ENCODE data around the gene ADGRB2.

The ADGRB2 gene

GRCh38 chr1:31725777-31726535 lies 38.2 kb downstream of the ADGRB2 start:
- Histone ChIP-seq H3K4me3 (ENCODE audit: insufficient read depth in 1 of 2, low read depth in 1 of 2, low read length in 2 of 2) (no peak overlapping the region), H2AK5ac (ENCODE audit: low read length, severe bottlenecking) (no peak overlapping the region), H3K4ac (ENCODE audit: low read depth in 1 of 2, low read length in 2 of 2) (no peak overlapping the region), H3K9me3 (ENCODE audit: control insufficient read depth, low read length) (no peaks in the 10 kb centered on the region), H3K79me1 (replicated peaks; ENCODE audit: low read length, poor library complexity, severe bottlenecking) (no peaks in the 10 kb centered on the region), H3K18ac (ENCODE audit: low read depth in 1 of 2, low read length in 2 of 2) (no peak overlapping the region), H3K36me3 (ENCODE audit: control insufficient read depth in 1 of 2, insufficient read depth in 2 of 2, low read depth in 1 of 2, low read length in 2 of 2) (peaks cover 8 to 11% of the 10 kb centered on the region in 2 experiments), H4K8ac (ENCODE audit: low read length) (no peak overlapping the region), H2BK120ac (ENCODE audit: low read depth, low read length) (no peak overlapping the region), H2AFZ (ENCODE audit: low read depth, low read length) (no peak overlapping the region), H3K27me3 (ENCODE audit: control insufficient read depth in 1 of 2, insufficient read depth in 1 of 2, low read length in 2 of 2) (peaks cover 13 to 14% of the 10 kb centered on the region in 2 experiments), H3K9ac (ENCODE audit: low read length) (no peak overlapping the region), H2BK5ac (ENCODE audit: low read depth, low read length, poor library complexity, severe bottlenecking) (no peak overlapping the region), H2BK15ac (ENCODE audit: low read depth, poor library complexity, severe bottlenecking) (no peak overlapping the region), H3K14ac (ENCODE audit: low read length in 2 of 2) (no peak overlapping the region), H3K27ac (ENCODE audit: low read length, poor library complexity, severe bottlenecking) (no peak overlapping the region), H4K91ac (ENCODE audit: low read length) (no peak overlapping the region), H3K4me1 (ENCODE audit: control insufficient read depth, insufficient read depth, low read depth, low read length) (peaks cover 9% of the 10 kb centered on the region), H3K4me2 (ENCODE audit: low read length, poor library complexity, severe bottlenecking) (no peak overlapping the region), H2BK12ac (ENCODE audit: low read length in 2 of 2) (no peak overlapping the region), H3K23ac (ENCODE audit: low read length in 2 of 2) (no peak overlapping the region)
- WGBS, result 82% methylated on average over 11 of the region's 12 CpGs
- no peak for DNase-seq

GRCh38 chr1:31725134-31725533 lies 39.0 kb downstream of the ADGRB2 start:
- Histone ChIP-seq H3K27me3 (ENCODE audit: control insufficient read depth in 1 of 2, insufficient read depth in 1 of 2, low read length in 2 of 2) (peaks cover 21 to 22% of the 10 kb centered on the region in 2 experiments), H2BK5ac (ENCODE audit: low read depth, low read length, poor library complexity, severe bottlenecking) (no peak overlapping the region), H3K4me1 (ENCODE audit: control insufficient read depth, insufficient read depth, low read depth, low read length) (peaks cover 9% of the 10 kb centered on the region), H3K14ac (ENCODE audit: low read length in 2 of 2) (no peak overlapping the region), H2BK12ac (ENCODE audit: low read length in 2 of 2) (no peak overlapping the region), H3K18ac (ENCODE audit: low read depth in 1 of 2, low read length in 2 of 2) (no peak overlapping the region), H3K4me2 (ENCODE audit: low read length, poor library complexity, severe bottlenecking) (no peak overlapping the region), H4K8ac (ENCODE audit: low read length) (no peak overlapping the region), H2BK120ac (ENCODE audit: low read depth, low read length) (no peak overlapping the region), H3K9ac (ENCODE audit: low read length) (no peak overlapping the region), H2AK5ac (ENCODE audit: low read length, severe bottlenecking) (no peak overlapping the region), H3K4me3 (ENCODE audit: insufficient read depth in 1 of 2, low read depth in 1 of 2, low read length in 2 of 2) (no peak overlapping the region), H3K9me3 (ENCODE audit: control insufficient read depth, low read length) (no peaks in the 10 kb centered on the region), H3K36me3 (ENCODE audit: control insufficient read depth in 1 of 2, insufficient read depth in 2 of 2, low read depth in 1 of 2, low read length in 2 of 2) (peaks cover 3 to 6% of the 10 kb centered on the region in 2 experiments), H3K4ac (ENCODE audit: low read depth in 1 of 2, low read length in 2 of 2) (no peak overlapping the region), H2AFZ (ENCODE audit: low read depth, low read length) (no peak overlapping the region), H3K23ac (ENCODE audit: low read length in 2 of 2) (no peak overlapping the region), H3K27ac (ENCODE audit: low read length, poor library complexity, severe bottlenecking) (no peak overlapping the region), H2BK15ac (ENCODE audit: low read depth, poor library complexity, severe bottlenecking) (no peak overlapping the region), H4K91ac (ENCODE audit: low read length) (no peak overlapping the region), H3K79me1 (replicated peaks; ENCODE audit: low read length, poor library complexity, severe bottlenecking) (no peaks in the 10 kb centered on the region)
- WGBS, result 82% methylated on average over 10 of the region's 10 CpGs
- DNase-seq, result no peak

GRCh38 chr1:31723828-31724359 lies 40.2 kb downstream of the ADGRB2 start:
- Histone ChIP-seq H3K4me3 (ENCODE audit: insufficient read depth in 1 of 2, low read depth in 1 of 2, low read length in 2 of 2) (no peak overlapping the region), H2BK15ac (ENCODE audit: low read depth, poor library complexity, severe bottlenecking) (no peak overlapping the region), H2BK5ac (ENCODE audit: low read depth, low read length, poor library complexity, severe bottlenecking) (no peak overlapping the region), H3K27ac (ENCODE audit: low read length, poor library complexity, severe bottlenecking) (no peak overlapping the region), H3K4ac (ENCODE audit: low read depth in 1 of 2, low read length in 2 of 2) (no peak overlapping the region), H3K36me3 (ENCODE audit: control insufficient read depth in 1 of 2, insufficient read depth in 2 of 2, low read depth in 1 of 2, low read length in 2 of 2) (no peaks in the 10 kb centered on the region), H3K4me2 (ENCODE audit: low read length, poor library complexity, severe bottlenecking) (no peak overlapping the region), H2BK120ac (ENCODE audit: low read depth, low read length) (no peak overlapping the region), H4K91ac (ENCODE audit: low read length) (no peak overlapping the region), H3K27me3 (ENCODE audit: control insufficient read depth in 1 of 2, insufficient read depth in 1 of 2, low read length in 2 of 2) (peaks cover 28 to 31% of the 10 kb centered on the region in 2 experiments), H3K9me3 (ENCODE audit: control insufficient read depth, low read length) (no peaks in the 10 kb centered on the region), H3K4me1 (ENCODE audit: control insufficient read depth, insufficient read depth, low read depth, low read length) (peaks cover 9% of the 10 kb centered on the region), H2AK5ac (ENCODE audit: low read length, severe bottlenecking) (no peak overlapping the region), H3K79me1 (replicated peaks; ENCODE audit: low read length, poor library complexity, severe bottlenecking) (no peaks in the 10 kb centered on the region), H3K23ac (ENCODE audit: low read length in 2 of 2) (no peak overlapping the region), H4K8ac (ENCODE audit: low read length) (no peak overlapping the region), H3K18ac (ENCODE audit: low read depth in 1 of 2, low read length in 2 of 2) (no peak overlapping the region), H2AFZ (ENCODE audit: low read depth, low read length) (no peak overlapping the region), H2BK12ac (ENCODE audit: low read length in 2 of 2) (no peak overlapping the region), H3K14ac (ENCODE audit: low read length in 2 of 2) (no peak overlapping the region), H3K9ac (ENCODE audit: low read length) (no peak overlapping the region)
- 67% methylated on average over 5 of the region's 5 CpGs for WGBS
- peak; percentile 78 for DNase-seq

GRCh38 chr1:31718327-31718897 lies 45.7 kb downstream of the ADGRB2 start:
- Histone ChIP-seq H2AFZ (ENCODE audit: low read depth, low read length) (no peak overlapping the region), H2AK5ac (ENCODE audit: low read length, severe bottlenecking) (no peak overlapping the region), H2BK15ac (ENCODE audit: low read depth, poor library complexity, severe bottlenecking) (no peak overlapping the region), H3K4ac (ENCODE audit: low read depth in 1 of 2, low read length in 2 of 2) (no peak overlapping the region), H4K91ac (ENCODE audit: low read length) (no peak overlapping the region), H2BK120ac (ENCODE audit: low read depth, low read length) (no peak overlapping the region), H3K36me3 (ENCODE audit: control insufficient read depth in 1 of 2, insufficient read depth in 2 of 2, low read depth in 1 of 2, low read length in 2 of 2) (no peaks in the 10 kb centered on the region), H3K9ac (ENCODE audit: low read length) (no peak overlapping the region), H3K18ac (ENCODE audit: low read depth in 1 of 2, low read length in 2 of 2) (no peak overlapping the region), H2BK12ac (ENCODE audit: low read length in 2 of 2) (no peak overlapping the region), H2BK5ac (ENCODE audit: low read depth, low read length, poor library complexity, severe bottlenecking) (no peak overlapping the region), H3K4me3 (ENCODE audit: insufficient read depth in 1 of 2, low read depth in 1 of 2, low read length in 2 of 2) (no peak overlapping the region), H3K4me1 (ENCODE audit: control insufficient read depth, insufficient read depth, low read depth, low read length) (peaks cover 16% of the 10 kb centered on the region), H3K9me3 (ENCODE audit: control insufficient read depth, low read length) (no peaks in the 10 kb centered on the region), H3K79me1 (replicated peaks; ENCODE audit: low read length, poor library complexity, severe bottlenecking) (no peaks in the 10 kb centered on the region), H3K23ac (ENCODE audit: low read length in 2 of 2) (no peak overlapping the region), H3K27ac (ENCODE audit: low read length, poor library complexity, severe bottlenecking) (no peak overlapping the region), H3K27me3 (ENCODE audit: control insufficient read depth in 1 of 2, insufficient read depth in 1 of 2, low read length in 2 of 2) (peaks cover 41 to 53% of the 10 kb centered on the region in 2 experiments), H3K4me2 (ENCODE audit: low read length, poor library complexity, severe bottlenecking) (no peak overlapping the region), H3K14ac (ENCODE audit: low read length in 2 of 2) (no peak overlapping the region), H4K8ac (ENCODE audit: low read length) (no peak overlapping the region)
- DNase-seq, result no peak
- 72% methylated on average over 4 of the region's 4 CpGs for WGBS

Data from mesenchymal stem cell (in vitro differentiated cells and primary cell).